ENCODE measurements around the gene LDAF1.

DNA sequence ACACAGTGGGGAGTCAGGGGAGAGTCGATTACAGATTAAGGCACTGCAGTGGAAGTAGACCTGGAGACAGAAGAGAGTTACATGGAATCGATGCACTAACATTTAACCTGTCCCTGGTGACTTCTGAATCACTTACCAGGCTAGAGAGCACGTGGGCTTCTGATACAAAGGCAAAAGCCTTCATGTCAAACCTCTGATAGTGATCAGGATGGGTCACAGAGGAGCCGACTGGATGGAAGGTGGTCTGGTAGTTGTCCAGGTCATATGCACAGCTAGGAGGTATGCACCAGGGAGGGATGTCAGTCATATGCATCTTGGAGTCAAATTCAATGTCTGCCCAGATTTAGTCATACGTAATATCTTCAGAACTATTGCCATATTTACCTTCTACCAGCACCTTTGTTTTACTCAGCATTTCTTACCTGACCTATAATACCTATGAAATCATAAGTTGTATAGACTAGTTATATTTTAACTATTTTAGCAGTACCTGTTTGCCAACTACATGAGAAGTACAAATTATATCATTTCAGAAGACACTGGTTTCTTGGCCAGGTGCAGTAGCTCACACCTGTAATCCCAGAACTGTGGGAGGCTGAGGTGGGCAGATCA lies 41.2 kb downstream of the LDAF1 start:
- TF ChIP-seq EZH2 (IDR thresholded peaks at IDR 0.05; ENCODE audit: borderline replicate concordance, low read depth, low read length, poor library complexity, severe bottlenecking), result no peak
- TF ChIP-seq, protein P1, sequence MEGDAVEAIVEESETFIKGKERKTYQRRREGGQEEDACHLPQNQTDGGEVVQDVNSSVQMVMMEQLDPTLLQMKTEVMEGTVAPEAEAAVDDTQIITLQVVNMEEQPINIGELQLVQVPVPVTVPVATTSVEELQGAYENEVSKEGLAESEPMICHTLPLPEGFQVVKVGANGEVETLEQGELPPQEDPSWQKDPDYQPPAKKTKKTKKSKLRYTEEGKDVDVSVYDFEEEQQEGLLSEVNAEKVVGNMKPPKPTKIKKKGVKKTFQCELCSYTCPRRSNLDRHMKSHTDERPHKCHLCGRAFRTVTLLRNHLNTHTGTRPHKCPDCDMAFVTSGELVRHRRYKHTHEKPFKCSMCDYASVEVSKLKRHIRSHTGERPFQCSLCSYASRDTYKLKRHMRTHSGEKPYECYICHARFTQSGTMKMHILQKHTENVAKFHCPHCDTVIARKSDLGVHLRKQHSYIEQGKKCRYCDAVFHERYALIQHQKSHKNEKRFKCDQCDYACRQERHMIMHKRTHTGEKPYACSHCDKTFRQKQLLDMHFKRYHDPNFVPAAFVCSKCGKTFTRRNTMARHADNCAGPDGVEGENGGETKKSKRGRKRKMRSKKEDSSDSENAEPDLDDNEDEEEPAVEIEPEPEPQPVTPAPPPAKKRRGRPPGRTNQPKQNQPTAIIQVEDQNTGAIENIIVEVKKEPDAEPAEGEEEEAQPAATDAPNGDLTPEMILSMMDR (conservative IDR thresholded peaks at IDR 0.05; ENCODE audit: low read depth, low read length), result no peak
